GM19023 (cell line): Measurements from ENCODE around the gene TSPAN17.

Source experiments
- ATAC-seq: cut with Tn5 transposase; IDR thresholded peaks from one replicate; pipeline ENCODE4 v1.9.1; 2021; ENCODE audit warnings: mild to moderate bottlenecking, moderate library complexity; ENCODE audit not compliant: unreplicated experiment

TSPAN17 gene

GRCh38 chr5:176639981-176640380, 7.3 kb upstream of the TSPAN17 start:
- no peak for ATAC-seq

GRCh38 chr5:176640616-176641015, 6.7 kb upstream of the TSPAN17 start:
- ATAC-seq, result no peak

GRCh38 chr5:176642675-176643490, 4.4 kb upstream of the TSPAN17 start:
- no peak for ATAC-seq

GRCh38 chr5:176643491-176644219, 3.6 kb upstream of the TSPAN17 start:
- no peak for ATAC-seq

DNA sequence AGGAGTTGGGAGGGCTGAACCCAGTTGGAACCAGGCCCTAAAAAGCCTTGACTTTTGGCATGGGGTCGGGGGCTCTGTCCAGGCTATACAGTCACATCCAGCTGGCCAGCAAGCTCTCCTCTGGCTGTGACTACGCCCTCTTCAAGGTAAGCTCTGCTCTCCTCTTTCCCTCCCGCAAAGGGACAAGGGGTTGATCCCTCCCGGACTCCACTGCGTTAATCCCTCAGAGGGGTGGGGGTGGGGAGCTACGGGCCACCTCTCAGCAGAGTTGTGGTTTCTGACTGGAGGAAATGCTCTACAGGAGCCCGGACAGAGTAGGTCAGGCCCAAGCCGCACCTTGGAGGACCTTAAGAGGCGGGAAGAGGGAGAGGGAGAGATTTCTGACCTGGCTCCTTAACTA, 3.0 kb upstream of the TSPAN17 start:
- no peak for ATAC-seq

DNA sequence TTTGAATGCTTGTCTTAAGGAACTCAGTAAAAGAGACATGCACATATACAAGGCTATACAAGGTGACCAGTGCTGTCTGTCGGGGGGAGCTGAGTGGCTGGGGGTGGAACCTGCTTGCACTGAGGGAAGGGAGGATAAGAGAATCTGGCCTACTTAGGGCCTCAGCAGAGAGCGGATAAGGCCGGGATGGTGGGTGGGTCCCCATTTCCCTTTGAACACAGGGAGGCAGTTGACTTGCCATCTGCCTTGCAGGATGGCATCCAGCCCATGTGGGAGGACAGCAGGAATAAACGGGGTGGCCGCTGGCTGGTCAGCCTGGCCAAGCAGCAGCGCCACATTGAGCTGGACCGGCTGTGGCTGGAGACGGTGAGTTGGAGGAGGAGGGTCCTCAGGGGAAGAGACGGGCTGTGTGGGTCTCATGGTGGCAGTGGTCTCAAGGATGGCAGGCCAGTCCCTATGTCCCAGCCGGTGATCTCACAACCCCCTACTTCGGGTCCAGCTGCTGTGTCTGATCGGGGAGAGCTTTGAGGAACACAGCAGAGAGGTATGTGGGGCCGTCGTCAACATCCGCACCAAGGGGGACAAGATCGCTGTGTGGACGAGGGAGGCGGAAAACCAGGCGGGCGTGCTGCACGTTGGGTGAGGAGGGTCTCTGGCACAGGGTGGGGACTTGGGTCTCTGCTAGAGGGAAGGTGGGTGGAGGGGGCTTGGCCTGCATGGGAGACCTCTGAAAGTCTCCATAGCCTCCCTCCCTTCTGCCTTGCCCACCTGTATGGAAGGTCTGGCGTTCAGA, 2.2 kb upstream of the TSPAN17 start:
- ATAC-seq, result no peak

DNA sequence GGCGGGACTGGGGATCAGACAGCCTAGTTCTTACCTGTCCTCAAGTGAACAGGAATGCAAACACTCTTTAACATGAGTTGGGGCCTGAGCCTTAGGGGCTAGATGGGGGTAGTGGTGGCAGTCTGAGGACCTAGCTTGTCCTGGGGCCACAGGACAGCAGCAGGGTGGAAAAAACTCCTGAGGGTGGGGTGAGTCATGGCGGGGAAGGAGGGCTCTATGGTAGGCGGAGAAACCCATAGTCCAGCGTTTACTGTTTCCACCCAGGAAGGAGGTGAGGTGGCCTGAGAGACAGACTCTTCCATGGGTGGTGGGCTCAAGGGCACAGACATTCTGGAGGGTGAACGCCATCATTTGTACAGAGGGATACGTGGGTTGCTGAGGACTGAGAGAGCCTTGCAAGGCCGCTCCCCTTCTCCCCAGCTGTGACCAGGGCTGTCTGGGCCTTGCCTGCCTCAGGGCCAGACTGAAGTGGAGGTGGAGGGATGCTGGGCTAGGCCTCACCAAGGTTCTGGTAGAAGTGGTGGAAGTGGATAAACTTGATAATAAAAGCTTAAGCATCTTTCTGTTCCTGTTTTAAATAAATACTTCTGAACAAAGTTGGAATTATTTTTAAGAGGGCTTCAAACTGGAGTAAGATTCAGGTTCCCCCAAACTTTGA, 1.1 kb upstream of the TSPAN17 start:
- ATAC-seq, result no peak

GRCh38 chr5:176646707-176647029, 616 bp upstream of the TSPAN17 start:
- peak; percentile 3 for ATAC-seq

GRCh38 chr5:176647843-176648473, 674 bp downstream of the TSPAN17 start:
- ATAC-seq, result no peak

- no peak for ATAC-seq
Observed at GRCh38 chr5:176648474-176649194, 1.4 kb downstream of the TSPAN17 start.

- ATAC-seq, result no peak
Observed at GRCh38 chr5:176650354-176650884, 3.1 kb downstream of the TSPAN17 start.

- ATAC-seq, result no peak
Observed at GRCh38 chr5:176651472-176651980, 4.2 kb downstream of the TSPAN17 start.

DNA sequence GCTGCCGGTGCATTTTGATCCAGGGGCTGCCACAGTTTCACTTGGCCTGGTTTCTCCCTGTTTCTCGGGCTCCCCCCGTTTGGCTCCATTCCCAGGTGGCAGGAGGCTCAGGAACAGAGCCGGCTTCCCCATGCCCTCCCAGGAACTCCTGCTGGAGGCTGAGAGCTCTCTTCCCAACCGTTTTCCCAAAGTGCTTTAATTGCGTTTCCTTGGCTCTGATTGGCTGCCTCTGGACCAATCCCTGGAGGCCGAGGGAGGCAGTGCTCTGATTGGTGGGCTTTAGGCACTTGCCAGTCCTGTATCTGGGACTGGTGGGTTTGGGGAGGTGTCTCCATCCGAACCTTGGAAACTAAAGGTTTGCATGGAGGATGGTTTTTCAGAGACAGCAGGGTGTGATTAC, 4.9 kb downstream of the TSPAN17 start:
- ATAC-seq, result no peak

- no peak for ATAC-seq
Observed at GRCh38 chr5:176653401-176654385, 6.4 kb downstream of the TSPAN17 start.

- no peak for ATAC-seq
Observed at GRCh38 chr5:176654856-176655255, 7.6 kb downstream of the TSPAN17 start.

GRCh38 chr5:176656467-176656990, 9.2 kb downstream of the TSPAN17 start:
- no peak for ATAC-seq

- ATAC-seq, result peak; percentile 42
Observed at GRCh38 chr5:176658007-176658599, 10.8 kb downstream of the TSPAN17 start.
